GM18909 (cell line): Measurements from ENCODE around the gene CCBE1.

Experiments
- ATAC-seq: cut with Tn5 transposase; IDR thresholded peaks from one replicate; pipeline ENCODE4 v1.9.1; 2021; ENCODE audit warnings: mild to moderate bottlenecking; ENCODE audit not compliant: unreplicated experiment, poor library complexity

CCBE1 gene

GRCh38 chr18:59468821-59469220 is 228.4 kb downstream of the CCBE1 start:
- ATAC-seq = no peak

GRCh38 chr18:59467497-59467896 is 229.7 kb downstream of the CCBE1 start:
- no peak for ATAC-seq

- no peak for ATAC-seq
Measured at GRCh38 chr18:59466980-59467379, 230.2 kb downstream of the CCBE1 start.

GRCh38 chr18:59464486-59464885 is 232.7 kb downstream of the CCBE1 start:
- ATAC-seq = no peak

GRCh38 chr18:59461171-59461570 is 236.1 kb downstream of the CCBE1 start:
- no peak for ATAC-seq

GRCh38 chr18:59460072-59460420 is 237.2 kb downstream of the CCBE1 start:
- no peak for ATAC-seq

- no peak for ATAC-seq
Measured at GRCh38 chr18:59459369-59460071, 237.7 kb downstream of the CCBE1 start.

- ATAC-seq = no peak
Measured at GRCh38 chr18:59458575-59458974, 238.6 kb downstream of the CCBE1 start.

- ATAC-seq = no peak
Measured at GRCh38 chr18:59456657-59457056, 240.6 kb downstream of the CCBE1 start.

- ATAC-seq = no peak
Measured at GRCh38 chr18:59455728-59456276, 241.4 kb downstream of the CCBE1 start.

GRCh38 chr18:59454909-59455727 is 242.1 kb downstream of the CCBE1 start:
- no peak for ATAC-seq

GRCh38 chr18:59453468-59453961 is 243.7 kb downstream of the CCBE1 start:
- ATAC-seq = no peak

GRCh38 chr18:59451963-59452362 is 245.3 kb downstream of the CCBE1 start:
- no peak for ATAC-seq

GRCh38 chr18:59451073-59451472 is 246.2 kb downstream of the CCBE1 start:
- no peak for ATAC-seq

GRCh38 chr18:59448546-59448945 is 248.7 kb downstream of the CCBE1 start:
- no peak for ATAC-seq

- no peak for ATAC-seq
Measured at GRCh38 chr18:59446012-59446411, 251.2 kb downstream of the CCBE1 start.

- ATAC-seq = no peak
Measured at GRCh38 chr18:59437851-59438569, 259.2 kb downstream of the CCBE1 start.

- ATAC-seq = no peak
Measured at GRCh38 chr18:59432803-59433597, 264.2 kb downstream of the CCBE1 start.

GRCh38 chr18:59431131-59431530 is 266.1 kb downstream of the CCBE1 start:
- ATAC-seq = no peak

- no peak for ATAC-seq
Measured at GRCh38 chr18:59429608-59430007, 267.6 kb downstream of the CCBE1 start.
